ENCODE data around the gene CAPN8.
A peak's percentile ranks its signal among the peaks of the same experiment; 100 is the strongest.

Gene CAPN8

GRCh38 chr1:223551610-223552009 is 113.9 kb downstream of the CAPN8 start:
- Histone ChIP-seq H4K20me1 (ENCODE audit: insufficient read depth, low read length) (no peaks in the 10 kb centered on the region), H3K9me2 (ENCODE audit: low read depth, low read length) (no peaks in the 10 kb centered on the region), H2AFZ (ENCODE audit: low read length) (no peak overlapping the region), H3K27me3 (ENCODE audit: insufficient read depth, low read length) (0 out of 2 replicates have a peak, but pooled peaks cover 3% of the 10 kb centered on the region), H3F3A (ENCODE audit: insufficient read depth, low read length) (no peaks in the 10 kb centered on the region), H3K4me3 (ENCODE audit: low read depth, low read length, poor library complexity, severe bottlenecking) (no peak overlapping the region), H3K9me3 (ENCODE audit: low read length) (no peaks in the 10 kb centered on the region), H3K27ac (ENCODE audit: low read depth, low read length, poor library complexity, severe bottlenecking) (no peak overlapping the region), H3K4me2 (ENCODE audit: low read length) (no peak overlapping the region), H3K4me1 (ENCODE audit: insufficient read depth, low read length, severe bottlenecking) (no peaks in the 10 kb centered on the region), H3K79me2 (ENCODE audit: insufficient read depth, low read length) (no peaks in the 10 kb centered on the region), H3K36me3 (ENCODE audit: insufficient read depth, low read length) (no peaks in the 10 kb centered on the region), H3K9ac (ENCODE audit: low read length) (no peak overlapping the region)
- TF ChIP-seq, protein P1, sequence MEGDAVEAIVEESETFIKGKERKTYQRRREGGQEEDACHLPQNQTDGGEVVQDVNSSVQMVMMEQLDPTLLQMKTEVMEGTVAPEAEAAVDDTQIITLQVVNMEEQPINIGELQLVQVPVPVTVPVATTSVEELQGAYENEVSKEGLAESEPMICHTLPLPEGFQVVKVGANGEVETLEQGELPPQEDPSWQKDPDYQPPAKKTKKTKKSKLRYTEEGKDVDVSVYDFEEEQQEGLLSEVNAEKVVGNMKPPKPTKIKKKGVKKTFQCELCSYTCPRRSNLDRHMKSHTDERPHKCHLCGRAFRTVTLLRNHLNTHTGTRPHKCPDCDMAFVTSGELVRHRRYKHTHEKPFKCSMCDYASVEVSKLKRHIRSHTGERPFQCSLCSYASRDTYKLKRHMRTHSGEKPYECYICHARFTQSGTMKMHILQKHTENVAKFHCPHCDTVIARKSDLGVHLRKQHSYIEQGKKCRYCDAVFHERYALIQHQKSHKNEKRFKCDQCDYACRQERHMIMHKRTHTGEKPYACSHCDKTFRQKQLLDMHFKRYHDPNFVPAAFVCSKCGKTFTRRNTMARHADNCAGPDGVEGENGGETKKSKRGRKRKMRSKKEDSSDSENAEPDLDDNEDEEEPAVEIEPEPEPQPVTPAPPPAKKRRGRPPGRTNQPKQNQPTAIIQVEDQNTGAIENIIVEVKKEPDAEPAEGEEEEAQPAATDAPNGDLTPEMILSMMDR (IDR thresholded peaks at IDR 0.05; ENCODE audit: low read length), result no peak
- no peak for TF ChIP-seq EZH2 (IDR thresholded peaks at IDR 0.05; ENCODE audit: borderline replicate concordance, low read length)

DNA sequence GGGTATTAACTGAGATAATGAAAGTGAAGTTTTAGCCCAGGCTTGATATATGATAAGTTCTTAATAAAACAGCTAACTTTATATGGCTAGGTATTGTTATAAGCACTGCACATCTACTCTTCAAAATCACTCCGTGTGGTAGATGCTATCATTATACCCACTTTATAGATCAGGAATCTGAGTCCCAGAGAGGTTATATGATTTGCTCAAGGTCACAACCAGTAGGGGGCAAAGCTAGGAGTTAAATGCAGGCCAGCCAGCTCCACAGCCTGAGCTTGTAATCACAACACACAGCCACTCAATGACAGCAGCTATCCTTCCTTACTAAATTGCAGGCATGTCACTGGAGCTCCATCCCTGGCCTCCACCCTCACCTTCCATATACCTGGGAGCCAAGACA is 115.8 kb downstream of the CAPN8 start:
- Histone ChIP-seq H3K9ac (ENCODE audit: low read length) (no peak overlapping the region), H3K27me3 (ENCODE audit: insufficient read depth, low read length) (0 out of 2 replicates have a peak, but pooled peaks cover 3% of the 10 kb centered on the region), H3K4me3 (ENCODE audit: low read depth, low read length, poor library complexity, severe bottlenecking) (no peak overlapping the region), H3K79me2 (ENCODE audit: insufficient read depth, low read length) (no peaks in the 10 kb centered on the region), H3K4me1 (ENCODE audit: insufficient read depth, low read length, severe bottlenecking) (no peaks in the 10 kb centered on the region), H3K36me3 (ENCODE audit: insufficient read depth, low read length) (no peaks in the 10 kb centered on the region), H3K9me3 (ENCODE audit: low read length) (no peaks in the 10 kb centered on the region), H3F3A (ENCODE audit: insufficient read depth, low read length) (no peaks in the 10 kb centered on the region), H3K4me2 (ENCODE audit: low read length) (no peak overlapping the region), H2AFZ (ENCODE audit: low read length) (no peak overlapping the region), H3K9me2 (ENCODE audit: low read depth, low read length) (no peaks in the 10 kb centered on the region), H4K20me1 (ENCODE audit: insufficient read depth, low read length) (no peaks in the 10 kb centered on the region), H3K27ac (ENCODE audit: low read depth, low read length, poor library complexity, severe bottlenecking) (no peak overlapping the region)
- TF ChIP-seq EZH2 (IDR thresholded peaks at IDR 0.05; ENCODE audit: borderline replicate concordance, low read length), result no peak
- TF ChIP-seq, protein P1 (IDR thresholded peaks at IDR 0.05; ENCODE audit: low read length), result peak; percentile 28; the same call in 1 of the 2 replicates

DNA sequence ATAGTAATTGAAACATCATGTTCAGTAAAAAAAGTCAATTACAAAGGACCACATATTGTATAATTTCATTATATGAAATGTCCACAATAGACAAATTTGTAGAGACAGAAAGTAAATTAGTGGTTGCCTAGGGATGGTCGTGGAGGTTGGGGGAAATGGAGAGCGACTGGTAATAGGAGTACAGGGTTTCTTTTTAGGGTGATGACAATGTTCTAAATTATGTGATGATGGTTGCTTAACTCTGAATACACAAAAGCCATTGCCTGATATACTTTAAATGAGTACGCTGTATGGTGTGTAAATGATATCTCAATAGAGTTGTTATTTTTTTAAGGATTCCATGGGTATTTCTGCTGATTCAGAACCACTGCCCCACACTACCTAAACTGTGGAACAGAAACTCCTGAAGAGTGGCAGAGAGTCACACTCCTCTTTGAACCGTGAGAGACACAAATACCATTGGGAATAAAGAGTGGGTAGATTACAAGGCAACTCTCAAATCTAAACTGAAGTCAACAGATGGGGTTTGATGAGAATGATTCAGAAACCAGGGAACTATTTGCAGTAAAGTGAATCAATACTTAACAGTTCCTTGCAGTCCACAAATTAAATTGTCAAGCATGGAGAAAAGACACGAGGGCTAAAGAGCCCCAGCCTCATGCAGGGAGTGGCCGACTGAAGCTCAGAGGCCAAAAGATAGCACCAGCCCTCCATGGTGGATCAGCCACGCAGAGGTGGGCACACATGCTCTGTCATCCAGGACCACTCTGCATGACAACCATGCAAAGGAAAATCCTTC is 118.0 kb downstream of the CAPN8 start:
- Histone ChIP-seq H3K4me1 (ENCODE audit: insufficient read depth, low read length, severe bottlenecking) (no peaks in the 10 kb centered on the region), H3K9ac (ENCODE audit: low read length) (no peak overlapping the region), H3F3A (ENCODE audit: insufficient read depth, low read length) (no peaks in the 10 kb centered on the region), H4K20me1 (ENCODE audit: insufficient read depth, low read length) (no peaks in the 10 kb centered on the region), H3K9me3 (ENCODE audit: low read length) (no peaks in the 10 kb centered on the region), H3K9me2 (ENCODE audit: low read depth, low read length) (no peaks in the 10 kb centered on the region), H3K4me2 (ENCODE audit: low read length) (no peak overlapping the region), H3K27ac (ENCODE audit: low read depth, low read length, poor library complexity, severe bottlenecking) (no peak overlapping the region), H3K79me2 (ENCODE audit: insufficient read depth, low read length) (no peaks in the 10 kb centered on the region), H3K4me3 (ENCODE audit: low read depth, low read length, poor library complexity, severe bottlenecking) (no peak overlapping the region), H2AFZ (ENCODE audit: low read length) (no peak overlapping the region), H3K36me3 (ENCODE audit: insufficient read depth, low read length) (no peaks in the 10 kb centered on the region), H3K27me3 (ENCODE audit: insufficient read depth, low read length) (0 out of 2 replicates have a peak, but pooled peaks cover 3% of the 10 kb centered on the region)
- TF ChIP-seq, protein P1 (IDR thresholded peaks at IDR 0.05; ENCODE audit: low read length), result no peak
- no peak for TF ChIP-seq EZH2 (IDR thresholded peaks at IDR 0.05; ENCODE audit: borderline replicate concordance, low read length)

Measured in OCI-LY1 (cell line).